ENCODE results near the gene OOSP3.
"Not testable (repeated sequence)": the region's sequence is repeated elsewhere in the genome, so short reads cannot be mapped to it uniquely, and the experiment has no call there.

Gene OOSP3

DNA sequence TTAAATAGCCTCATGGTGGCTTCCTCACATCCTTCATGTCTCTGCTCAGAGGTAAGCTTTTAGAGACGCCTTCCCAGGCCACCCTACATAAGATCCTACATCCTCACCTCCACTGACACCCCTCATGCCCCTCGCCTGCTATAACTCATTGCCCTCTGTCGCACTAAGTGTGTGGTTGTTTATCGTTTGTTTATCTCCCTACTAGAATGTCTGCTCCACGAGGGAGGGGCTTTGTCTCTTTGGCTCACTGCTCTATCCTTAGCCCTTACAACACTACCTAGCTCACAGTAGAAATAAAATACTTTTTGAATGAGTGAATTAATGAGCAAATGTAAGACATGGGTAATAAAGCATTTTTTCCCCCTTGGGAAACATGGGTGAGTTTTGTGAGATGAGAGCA lies 32.0 kb upstream of the OOSP3 start:
- no peak for TF ChIP-seq CTCF (IDR thresholded peaks at IDR 0.05; ENCODE audit: control extremely low read depth, extremely low read depth, low read depth, missing control alignments)
- DNase-seq (ENCODE audit: extremely low spot score): no peak
- POLR2A ChIA-PET: no interaction called here

DNA sequence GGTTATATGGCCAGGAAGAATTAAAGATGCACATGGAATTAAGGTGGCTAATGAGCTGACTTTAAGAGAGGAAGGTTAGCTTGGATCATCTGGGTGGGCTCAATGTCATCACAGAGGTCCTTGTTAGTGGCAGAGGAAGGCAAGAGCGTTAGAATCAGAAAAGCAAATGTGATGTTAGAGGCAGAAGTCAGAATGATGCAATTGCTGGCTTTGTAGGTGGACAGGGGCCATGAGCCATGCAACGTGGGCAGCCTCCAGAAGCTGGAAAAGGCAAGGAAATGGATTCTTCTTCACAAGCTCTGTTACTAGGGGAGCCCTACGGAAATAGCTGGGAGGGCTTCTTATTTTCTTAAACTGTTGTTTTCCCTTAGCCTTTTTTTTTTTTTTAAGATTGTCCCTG lies 31.0 kb upstream of the OOSP3 start:
- CTCF ChIA-PET: no interaction called here
- POLR2A ChIA-PET: no interaction called here
- TF ChIP-seq CTCF (IDR thresholded peaks at IDR 0.05; ENCODE audit: control extremely low read depth, extremely low read depth, low read depth, missing control alignments): no peak
- DNase-seq (ENCODE audit: extremely low spot score): no peak

More for the DNA sequence above, 32.0 kb upstream of the OOSP3 start:
- CTCF ChIA-PET: interaction anchor here (1.0 kb wide), 1 partner anchor 18 kb away, joined by 3 read pairs; no protein-coding TSS in a partner anchor

DNA sequence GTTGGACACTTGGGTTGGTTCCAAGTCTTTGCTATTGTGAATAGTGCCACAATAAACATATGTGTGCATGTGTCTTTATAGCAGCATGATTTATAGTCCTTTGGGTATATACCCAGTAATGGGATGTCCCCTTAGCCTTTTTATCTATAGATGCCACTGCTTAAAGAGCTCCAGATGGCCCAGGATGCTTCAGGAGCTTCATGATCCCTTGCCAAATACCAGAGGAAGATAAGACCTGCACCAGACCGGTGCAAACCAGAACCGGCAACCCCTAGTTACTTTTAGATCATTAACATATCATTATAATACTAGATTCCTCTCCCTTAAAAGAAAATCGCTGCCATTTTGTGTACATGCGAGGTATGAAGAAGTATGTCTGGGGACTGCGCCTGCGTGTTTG lies 30.1 kb upstream of the OOSP3 start:
- POLR2A ChIA-PET; DNase-seq (ENCODE audit: extremely low spot score); CTCF ChIA-PET: not testable (repeated sequence)

- DNase-seq (ENCODE audit: extremely low spot score): no peak
- POLR2A ChIA-PET: no interaction called here
- no peak for TF ChIP-seq CTCF (IDR thresholded peaks at IDR 0.05; ENCODE audit: control extremely low read depth, extremely low read depth, low read depth, missing control alignments)
- CTCF ChIA-PET: no interaction called here
Observed at GRCh38 chr11:59849129-59849528, 29.5 kb upstream of the OOSP3 start.

DNA sequence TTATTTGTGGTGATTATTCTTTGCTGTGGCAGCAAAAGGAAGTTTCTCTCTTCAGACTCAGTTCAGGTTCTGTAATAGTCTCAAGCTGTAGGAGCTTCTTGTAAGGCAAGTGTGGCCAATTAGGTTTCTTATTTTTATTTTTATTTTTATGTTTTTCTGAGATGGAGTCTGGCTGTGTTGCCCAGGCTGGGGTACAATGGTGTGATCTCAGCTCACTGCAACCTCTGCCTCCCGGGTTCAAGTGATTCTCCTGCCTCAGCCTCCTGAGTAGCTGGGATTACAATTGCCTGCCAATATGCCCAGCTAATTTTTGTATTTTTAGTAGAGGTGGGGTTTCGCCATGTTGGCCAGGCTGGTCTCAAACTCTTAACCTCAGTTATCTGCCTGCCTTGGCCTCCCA lies 29.0 kb upstream of the OOSP3 start:
- CTCF ChIA-PET: interaction anchor here (0.7 kb wide), 1 partner anchor 14 kb away, joined by 3 read pairs; no protein-coding TSS in a partner anchor
- DNase-seq (ENCODE audit: extremely low spot score); POLR2A ChIA-PET: not testable (repeated sequence)

DNA sequence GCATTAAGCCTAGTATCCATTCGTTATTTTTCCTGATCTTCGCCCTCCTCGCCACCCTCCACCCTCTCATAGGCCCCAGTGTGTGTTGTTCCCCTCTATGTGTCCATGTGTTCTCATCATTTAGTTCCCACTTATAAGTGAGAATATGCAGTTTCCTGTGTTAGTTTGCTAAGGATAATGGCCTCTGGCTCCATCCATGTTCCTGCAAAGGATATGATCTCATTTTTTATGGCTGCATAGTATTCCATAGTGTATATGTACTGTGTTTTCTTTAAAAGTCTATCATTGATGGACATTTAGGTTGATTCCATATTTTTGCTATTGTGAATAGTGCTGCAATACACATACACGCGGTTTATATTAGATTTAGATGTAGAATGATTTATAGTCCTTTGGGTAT lies 27.2 kb upstream of the OOSP3 start:
- POLR2A ChIA-PET; CTCF ChIA-PET; DNase-seq (ENCODE audit: extremely low spot score): not testable (repeated sequence)

DNA sequence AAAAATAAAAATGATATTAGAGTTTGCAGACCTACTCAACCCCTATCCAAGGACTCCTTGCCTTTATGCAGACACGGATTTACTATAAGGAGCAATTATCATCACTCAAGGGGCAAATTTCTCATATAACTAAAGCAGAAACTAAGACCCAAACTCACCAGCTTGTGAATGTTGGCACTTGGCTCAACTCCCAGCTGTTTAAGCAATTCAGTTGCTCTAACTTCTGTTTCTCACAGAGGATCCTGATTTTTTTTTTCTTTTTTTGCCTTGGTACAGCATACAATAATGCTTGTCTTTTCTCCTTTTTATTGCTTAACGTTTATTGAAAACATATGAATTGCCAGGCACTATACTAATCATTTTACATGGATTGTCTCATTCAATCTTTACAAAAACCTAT lies 23.7 kb upstream of the OOSP3 start:
- no peak for DNase-seq (ENCODE audit: extremely low spot score)
- ChIA-PET POLR2A (no interaction called here), CTCF (no interaction called here)
- no peak for TF ChIP-seq CTCF (IDR thresholded peaks at IDR 0.05; ENCODE audit: control extremely low read depth, extremely low read depth, low read depth, missing control alignments)

GRCh38 chr11:59857439-59858434 lies 20.8 kb upstream of the OOSP3 start:
- ChIA-PET CTCF (interaction anchor here (2.3 kb wide), 1 partner anchor 56 kb away, joined by 5 read pairs; no protein-coding TSS in a partner anchor), POLR2A (no interaction called here)
- DNase-seq (ENCODE audit: extremely low spot score): no peak
- no peak for TF ChIP-seq CTCF (IDR thresholded peaks at IDR 0.05; ENCODE audit: control extremely low read depth, extremely low read depth, low read depth, missing control alignments)
